Epithelial cell of esophagus (primary cell): ENCODE measurements around the gene CRIM1.

Source experiments
- DNase-seq: peaks from one replicate; pipeline ENCODE4 v3.0.0; 2010; ENCODE audit warnings: low read depth
- H3K4me3 ChIP-seq: 2 replicates; pipeline ENCODE4 v1.5.1; 2011; ENCODE audit warnings: mild to moderate bottlenecking, low read length, control low read depth
- TF ChIP-seq, protein P1 (sequence below): IDR thresholded peaks from 2 replicates; pipeline ENCODE4 v1.5.1; 2011; ENCODE audit warnings: low read depth, mild to moderate bottlenecking, low read length, control low read depth, inconsistent platforms; ENCODE audit not compliant: insufficient read depth; ENCODE audit errors: missing control alignments

CRIM1 gene

DNA sequence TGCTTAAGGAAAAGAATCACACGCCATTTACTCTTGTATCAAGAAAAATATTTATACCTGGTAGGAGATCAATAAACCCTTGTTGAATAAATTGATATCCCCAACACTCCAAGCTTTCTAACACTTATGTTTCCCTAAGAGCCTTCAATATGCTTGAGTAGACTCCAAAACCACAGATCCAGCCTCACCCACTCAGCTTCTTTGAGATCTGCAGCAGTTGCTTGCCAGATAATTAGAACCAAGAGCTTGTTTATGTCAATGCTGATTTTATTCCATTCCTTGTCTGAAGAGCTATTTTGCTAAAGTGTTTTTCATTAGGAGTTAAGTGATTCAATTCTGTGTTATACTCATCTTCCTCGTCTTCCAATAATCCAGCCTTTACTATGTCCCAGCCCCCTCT lies 26.3 kb upstream of the CRIM1 start:
- H3K4me3 ChIP-seq, result no peak overlapping the region
- no peak for DNase-seq
- TF ChIP-seq, protein P1, sequence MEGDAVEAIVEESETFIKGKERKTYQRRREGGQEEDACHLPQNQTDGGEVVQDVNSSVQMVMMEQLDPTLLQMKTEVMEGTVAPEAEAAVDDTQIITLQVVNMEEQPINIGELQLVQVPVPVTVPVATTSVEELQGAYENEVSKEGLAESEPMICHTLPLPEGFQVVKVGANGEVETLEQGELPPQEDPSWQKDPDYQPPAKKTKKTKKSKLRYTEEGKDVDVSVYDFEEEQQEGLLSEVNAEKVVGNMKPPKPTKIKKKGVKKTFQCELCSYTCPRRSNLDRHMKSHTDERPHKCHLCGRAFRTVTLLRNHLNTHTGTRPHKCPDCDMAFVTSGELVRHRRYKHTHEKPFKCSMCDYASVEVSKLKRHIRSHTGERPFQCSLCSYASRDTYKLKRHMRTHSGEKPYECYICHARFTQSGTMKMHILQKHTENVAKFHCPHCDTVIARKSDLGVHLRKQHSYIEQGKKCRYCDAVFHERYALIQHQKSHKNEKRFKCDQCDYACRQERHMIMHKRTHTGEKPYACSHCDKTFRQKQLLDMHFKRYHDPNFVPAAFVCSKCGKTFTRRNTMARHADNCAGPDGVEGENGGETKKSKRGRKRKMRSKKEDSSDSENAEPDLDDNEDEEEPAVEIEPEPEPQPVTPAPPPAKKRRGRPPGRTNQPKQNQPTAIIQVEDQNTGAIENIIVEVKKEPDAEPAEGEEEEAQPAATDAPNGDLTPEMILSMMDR, result no peak

DNA sequence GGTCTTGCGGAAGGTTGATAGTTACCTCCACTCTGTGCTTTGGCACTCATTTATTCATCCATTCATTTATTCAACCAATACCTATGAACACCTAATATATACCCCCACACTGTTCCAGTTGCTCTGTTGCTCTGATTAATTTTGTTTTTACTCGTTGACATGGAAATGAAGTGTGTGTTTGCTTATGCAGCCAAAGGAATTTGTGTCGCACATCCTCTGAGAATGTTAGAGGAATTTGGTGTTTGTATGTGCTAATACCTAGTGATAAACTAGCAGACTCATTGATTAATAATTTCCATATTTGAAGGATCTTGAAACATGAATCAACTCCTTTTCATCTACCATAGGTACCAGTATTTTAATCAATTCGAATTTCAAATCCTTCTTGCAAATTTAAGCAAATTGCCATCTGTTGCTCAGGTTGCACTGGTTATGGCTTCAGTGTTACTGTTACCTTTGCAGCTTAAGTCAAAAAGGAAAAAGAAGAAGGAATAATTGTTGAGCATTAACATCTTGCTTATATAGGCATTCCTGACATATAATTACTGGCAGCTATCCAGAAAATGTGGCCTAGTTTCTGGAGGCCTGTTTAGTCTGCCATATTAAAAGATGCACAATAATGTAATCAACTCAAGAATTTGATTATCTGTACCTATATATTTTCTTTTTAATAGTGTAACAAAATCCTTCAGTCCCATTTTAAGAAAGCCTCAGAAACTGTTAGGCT lies 25.7 kb upstream of the CRIM1 start:
- DNase-seq, result peak; percentile 51
- no peak overlapping the region for H3K4me3 ChIP-seq
- TF ChIP-seq, protein P1, result no peak

DNA sequence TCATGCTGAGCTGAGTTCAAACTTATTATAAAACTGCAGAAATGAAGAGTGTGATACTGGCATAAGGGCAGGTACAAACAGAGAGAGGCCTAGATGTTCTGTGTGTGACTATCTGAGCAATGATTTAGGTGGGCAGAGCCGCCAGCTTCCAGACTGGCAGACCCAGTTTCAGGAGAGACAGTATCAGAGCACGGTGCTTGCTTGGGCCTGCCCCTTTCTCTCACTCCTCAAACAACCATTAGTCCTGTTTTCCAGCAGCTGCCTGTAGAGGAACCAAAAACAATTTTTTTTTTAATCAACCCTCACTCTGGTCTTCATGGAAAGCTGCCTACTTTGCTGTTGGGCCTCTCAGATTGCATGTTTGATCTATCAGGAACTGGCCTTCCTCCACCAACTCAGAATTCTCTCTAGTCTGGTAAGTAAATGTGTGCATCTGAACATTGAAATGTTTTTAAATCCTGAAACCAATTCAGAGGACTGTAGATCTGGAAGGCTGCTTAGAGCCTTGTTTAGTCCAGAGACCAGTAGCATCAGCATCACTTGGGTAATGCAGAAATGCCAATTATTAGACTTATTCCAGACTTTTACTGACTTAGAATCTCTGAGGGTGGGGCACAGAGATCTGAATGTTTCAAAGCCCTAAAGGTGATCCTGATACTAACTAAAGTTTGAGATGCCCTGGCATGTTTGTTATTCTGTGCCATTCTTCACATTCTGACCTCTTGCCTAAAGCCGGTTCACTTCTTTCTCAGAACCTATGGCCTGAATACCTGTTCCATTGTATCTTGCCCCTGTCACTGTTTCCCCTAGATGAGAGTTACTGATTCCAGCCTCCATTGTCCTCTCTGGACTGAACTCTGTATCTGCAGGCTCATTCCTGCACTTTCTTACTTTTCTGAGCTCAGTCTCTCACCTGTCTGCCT lies 24.8 kb upstream of the CRIM1 start:
- TF ChIP-seq, protein P1, result no peak
- H3K4me3 ChIP-seq, result no peak overlapping the region
- peak; percentile 74 for DNase-seq

DNA sequence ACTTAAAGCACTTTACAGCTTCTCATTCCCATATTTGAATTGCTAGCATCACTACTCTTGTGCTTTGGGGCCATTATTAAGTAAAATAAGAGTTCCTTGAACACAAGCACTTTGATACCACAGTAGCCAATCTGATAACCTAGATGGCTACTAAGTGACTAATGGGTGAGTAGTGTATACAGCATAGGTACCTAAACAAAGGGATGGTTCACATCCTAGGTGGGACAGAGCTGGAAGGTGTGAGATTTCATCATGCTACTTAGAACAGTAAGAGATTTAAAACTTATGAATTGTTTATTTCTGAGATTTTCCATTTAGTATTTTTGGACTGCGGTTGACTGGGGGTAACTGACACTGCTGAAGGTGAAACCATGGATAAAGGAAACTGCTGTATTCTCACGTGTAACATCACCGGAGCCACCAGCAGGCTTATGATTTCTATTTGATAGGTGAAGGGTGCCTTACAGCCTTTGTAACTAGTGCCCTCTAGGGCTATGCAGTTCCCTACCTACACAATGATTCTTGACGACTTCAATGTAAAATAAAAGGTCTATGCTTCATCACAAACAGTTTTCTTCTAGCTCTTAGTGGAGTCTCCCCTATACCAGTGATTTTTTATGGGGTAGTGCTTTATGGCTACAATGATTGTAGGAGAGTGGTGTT lies 22.1 kb upstream of the CRIM1 start:
- no peak overlapping the region for H3K4me3 ChIP-seq
- TF ChIP-seq, protein P1, result peak; percentile 18
- DNase-seq, result peak; percentile 29

DNA sequence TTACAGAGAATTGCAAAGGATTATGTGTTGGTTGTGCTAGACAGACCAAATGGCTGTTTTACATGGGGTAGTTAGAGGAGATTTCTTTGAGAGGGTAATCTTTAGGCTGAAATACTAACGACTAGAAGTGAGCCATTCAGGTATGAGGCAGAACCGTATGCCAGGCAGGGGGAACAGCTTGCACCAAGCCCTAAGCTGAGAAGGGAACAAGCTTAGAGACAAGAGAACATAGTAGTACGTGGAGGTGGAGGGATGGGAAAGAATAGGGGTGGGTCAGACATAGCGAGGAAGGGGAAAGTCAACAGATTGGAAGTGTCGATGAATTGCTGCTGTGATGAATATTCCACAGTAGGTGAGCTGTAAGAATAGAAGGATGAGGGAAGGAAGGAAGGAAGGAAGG lies 20.0 kb upstream of the CRIM1 start:
- no peak for DNase-seq
- H3K4me3 ChIP-seq, result no peak overlapping the region
- TF ChIP-seq, protein P1, result no peak

DNA sequence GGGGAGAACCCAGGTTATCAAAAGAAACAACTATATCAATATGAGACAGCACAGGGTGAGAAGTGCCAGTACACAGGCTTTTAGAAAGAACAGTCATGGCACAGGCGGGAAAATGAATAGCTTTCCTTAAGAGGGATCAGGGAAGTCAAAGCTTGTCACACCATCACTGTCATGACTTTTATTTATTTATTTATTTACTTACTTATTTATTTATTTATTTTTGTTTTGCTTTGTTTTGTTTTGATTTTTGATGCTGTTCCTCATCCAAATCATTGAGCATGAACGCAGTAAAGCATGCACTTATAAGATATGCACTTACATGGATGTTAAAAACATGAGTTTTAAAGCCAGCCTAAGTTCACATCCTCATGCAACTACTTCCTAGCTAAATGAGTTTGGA lies 19.3 kb upstream of the CRIM1 start:
- no peak for DNase-seq
- no peak overlapping the region for H3K4me3 ChIP-seq
- TF ChIP-seq, protein P1, result no peak
